Left ventricle myocardium superior (tissue), 1 donor: ENCODE results near the gene LAYN. TPM values are rescaled to one million over a fixed set of nuclear protein-coding genes. Genes with fewer than 3 reads are reported as not detected.

Source experiments
- ATAC-seq: fragments of 200-7000 bp; cut with Tn5 transposase; one replicate; pipeline ENCODE4 v1.9.1; 2020; ENCODE audit warnings: mild to moderate bottlenecking, moderate library complexity
- DNase-seq: peaks from one replicate; pipeline ENCODE4 v3.0.0-alpha.2; 2020
- intact Hi-C: fragments of 100-400 bp; cut with micrococcal nuclease; formaldehyde crosslinking; loops from one replicate; pipeline ENCODE4 v1.11.0; 2022
- long read RNA-seq: library from polyadenylated mRNA; unstranded; transcript quantifications from one replicate; pipeline ENCODE4 v2.0.0, GENCODE V29; 2021
- total RNA-seq: library from RNA; stranded (reverse); fragmentation: NEBNext Ultra II Directional; extraction: Animal tissue kit (Norgen Biotek cat#: 25700); gene quantifications from one replicate; pipeline ENCODE4 v1.2.1, GENCODE V29; 2021
- donor health status: DM: no; HTN: yes; CAD: no; lungs with severe emphysema.

The LAYN gene, protein sequence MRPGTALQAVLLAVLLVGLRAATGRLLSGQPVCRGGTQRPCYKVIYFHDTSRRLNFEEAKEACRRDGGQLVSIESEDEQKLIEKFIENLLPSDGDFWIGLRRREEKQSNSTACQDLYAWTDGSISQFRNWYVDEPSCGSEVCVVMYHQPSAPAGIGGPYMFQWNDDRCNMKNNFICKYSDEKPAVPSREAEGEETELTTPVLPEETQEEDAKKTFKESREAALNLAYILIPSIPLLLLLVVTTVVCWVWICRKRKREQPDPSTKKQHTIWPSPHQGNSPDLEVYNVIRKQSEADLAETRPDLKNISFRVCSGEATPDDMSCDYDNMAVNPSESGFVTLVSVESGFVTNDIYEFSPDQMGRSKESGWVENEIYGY
- 3.8 TPM for total RNA-seq
- long read RNA-seq, transcript LAYN-201 (7 exons, 2,066 nt): major isoform, 9 of 11 reads
- long read RNA-seq, partial matches to known transcripts: 2 of 11 reads
- long read RNA-seq, other reads (novel, unspliced or antisense): 0 of 11 reads

DNA sequence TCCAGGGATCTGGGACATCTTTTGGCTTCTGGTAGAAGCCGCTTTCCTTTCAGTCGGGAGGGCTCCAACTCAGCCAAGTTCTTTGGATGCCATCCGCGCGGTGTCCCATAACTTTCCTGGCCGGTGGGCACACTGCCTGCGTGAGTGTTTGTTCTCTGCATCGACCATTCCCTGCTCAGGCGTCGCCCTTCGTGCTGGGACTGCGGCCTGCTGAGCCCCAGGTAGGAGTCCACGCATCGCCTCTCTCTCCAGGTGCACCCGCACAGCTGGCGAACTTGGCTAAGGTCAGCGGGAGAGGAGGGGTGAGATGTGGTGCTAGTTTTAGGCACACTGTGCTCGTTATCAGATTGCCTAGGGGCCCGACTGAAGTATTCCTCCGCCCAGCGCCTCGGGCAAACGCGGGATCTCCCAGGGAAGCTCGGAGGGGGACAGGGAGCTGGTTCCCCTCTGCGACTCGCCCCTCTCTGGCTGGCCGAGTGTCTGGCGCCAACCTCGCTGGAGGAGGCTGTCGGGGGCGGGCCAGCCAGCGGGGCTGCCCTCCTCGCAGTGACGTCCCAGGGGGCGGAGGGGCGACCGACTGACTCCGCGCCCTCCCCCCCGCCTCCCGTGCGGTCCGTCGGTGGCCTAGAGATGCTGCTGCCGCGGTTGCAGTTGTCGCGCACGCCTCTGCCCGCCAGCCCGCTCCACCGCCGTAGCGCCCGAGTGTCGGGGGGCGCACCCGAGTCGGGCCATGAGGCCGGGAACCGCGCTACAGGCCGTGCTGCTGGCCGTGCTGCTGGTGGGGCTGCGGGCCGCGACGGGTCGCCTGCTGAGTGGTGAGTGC is at the start of gene LAYN:
TSS of gene LAYN (plus strand) at position 607 of the 823 bp plus-strand sequence. CDS start at position 731, 124 bp downstream.
- ATAC-seq: peak; percentile 62
- DNase-seq: peak; percentile 61
- intact Hi-C loops: no loop called here

DNA sequence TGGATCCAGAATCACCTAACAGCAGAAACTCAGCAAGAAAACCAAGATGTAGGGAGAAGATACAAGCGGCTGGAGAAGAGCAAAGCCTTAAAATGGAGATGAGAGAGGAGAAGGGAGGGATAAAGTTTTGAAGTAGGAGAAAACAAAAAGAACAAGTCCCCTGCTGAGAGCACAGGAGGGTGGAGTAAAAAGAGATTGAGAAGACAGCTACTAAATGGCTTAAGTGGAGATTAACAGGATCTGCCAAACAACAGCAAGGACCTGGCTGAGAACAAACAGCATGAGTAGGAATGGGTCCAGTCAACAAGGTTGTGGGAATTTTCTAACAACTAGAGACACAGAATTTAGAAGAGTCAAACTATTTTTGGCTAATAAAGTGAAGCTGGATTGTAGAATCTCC is 46.5 kb upstream of the LAYN start:
- ATAC-seq (no peak), DNase-seq (no peak)
- intact Hi-C loops: no loop called here

DNA sequence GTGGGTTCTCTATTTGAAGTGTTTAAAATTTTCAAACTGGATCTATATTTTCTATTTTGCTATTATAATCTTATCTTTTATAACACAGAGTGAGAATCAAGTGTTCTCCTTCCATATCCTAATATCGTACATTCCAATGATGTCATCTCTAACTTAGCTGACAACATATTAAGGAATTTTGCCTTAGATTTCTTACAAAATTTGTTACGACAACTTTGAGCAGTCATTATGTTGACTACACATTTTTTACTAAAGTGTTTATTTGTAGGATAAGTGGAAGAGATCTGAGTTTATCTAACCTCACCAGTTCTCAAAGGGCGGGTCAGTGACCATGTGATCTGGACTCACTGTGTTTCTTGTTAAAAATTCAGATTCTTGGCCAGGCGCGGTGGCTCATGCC is 41.0 kb upstream of the LAYN start:
- intact Hi-C loops: no loop called here
- DNase-seq (no peak), ATAC-seq (no peak)

DNA sequence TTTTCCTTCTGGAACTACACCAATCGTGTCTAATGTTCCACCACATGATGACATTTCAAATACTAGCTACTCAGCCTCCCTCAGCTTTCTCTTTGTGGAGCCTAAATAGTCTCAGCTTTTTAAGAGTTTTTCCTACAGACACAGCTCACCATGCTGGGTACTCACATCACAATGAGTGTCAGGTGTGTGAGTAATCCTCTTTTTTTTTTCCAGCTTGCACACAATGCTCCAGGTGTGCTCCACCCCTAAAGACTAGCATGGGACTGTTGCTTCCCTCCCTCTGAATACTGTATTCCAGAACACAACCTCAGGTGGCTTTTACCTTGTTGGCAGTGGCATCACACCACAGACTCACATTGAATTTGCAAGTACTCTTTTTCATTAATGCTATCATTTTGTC is 40.0 kb upstream of the LAYN start:
- intact Hi-C loops: no loop called here
- ATAC-seq (no peak), DNase-seq (no peak)

DNA sequence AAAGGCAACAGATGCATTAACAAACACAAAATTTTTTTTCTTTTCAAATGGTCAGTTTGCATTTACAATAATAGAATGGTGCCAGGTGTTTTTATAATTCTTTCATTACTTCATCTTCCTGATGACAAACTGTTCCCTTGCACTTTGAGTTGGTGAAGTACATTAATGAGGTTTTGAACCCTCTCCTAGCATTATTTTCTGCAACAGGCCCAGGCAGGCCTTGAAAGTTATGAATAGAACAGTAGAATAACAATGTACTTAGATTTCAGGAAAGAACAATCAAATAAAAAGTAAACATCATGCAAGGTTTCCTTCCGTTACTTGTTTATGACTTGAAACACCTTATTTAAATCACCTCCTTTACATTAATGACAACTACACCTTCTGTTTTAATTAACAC is 37.9 kb upstream of the LAYN start:
- DNase-seq: no peak
- intact Hi-C loops: no loop called here
- no peak for ATAC-seq

DNA sequence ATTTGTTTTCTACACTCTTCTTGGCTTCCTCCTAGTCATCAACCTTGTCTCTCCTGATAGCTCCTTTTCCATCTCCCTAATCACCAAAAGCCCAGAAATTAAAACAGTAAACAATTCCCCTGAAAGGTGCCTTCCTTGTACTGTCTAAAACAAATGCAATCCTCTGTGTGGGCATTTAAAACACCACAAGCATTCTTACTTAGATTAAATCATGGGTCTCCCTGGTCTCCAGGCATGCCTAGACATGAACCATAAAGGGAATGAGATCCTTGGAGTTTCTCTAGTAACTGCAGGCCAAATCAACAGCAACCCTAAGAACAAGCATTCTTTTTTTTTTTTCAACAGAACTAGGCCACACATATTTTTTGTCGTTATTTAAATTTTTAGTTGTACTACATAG is 30.2 kb upstream of the LAYN start:
- intact Hi-C loops: no loop called here
- no peak for ATAC-seq
- DNase-seq: no peak

DNA sequence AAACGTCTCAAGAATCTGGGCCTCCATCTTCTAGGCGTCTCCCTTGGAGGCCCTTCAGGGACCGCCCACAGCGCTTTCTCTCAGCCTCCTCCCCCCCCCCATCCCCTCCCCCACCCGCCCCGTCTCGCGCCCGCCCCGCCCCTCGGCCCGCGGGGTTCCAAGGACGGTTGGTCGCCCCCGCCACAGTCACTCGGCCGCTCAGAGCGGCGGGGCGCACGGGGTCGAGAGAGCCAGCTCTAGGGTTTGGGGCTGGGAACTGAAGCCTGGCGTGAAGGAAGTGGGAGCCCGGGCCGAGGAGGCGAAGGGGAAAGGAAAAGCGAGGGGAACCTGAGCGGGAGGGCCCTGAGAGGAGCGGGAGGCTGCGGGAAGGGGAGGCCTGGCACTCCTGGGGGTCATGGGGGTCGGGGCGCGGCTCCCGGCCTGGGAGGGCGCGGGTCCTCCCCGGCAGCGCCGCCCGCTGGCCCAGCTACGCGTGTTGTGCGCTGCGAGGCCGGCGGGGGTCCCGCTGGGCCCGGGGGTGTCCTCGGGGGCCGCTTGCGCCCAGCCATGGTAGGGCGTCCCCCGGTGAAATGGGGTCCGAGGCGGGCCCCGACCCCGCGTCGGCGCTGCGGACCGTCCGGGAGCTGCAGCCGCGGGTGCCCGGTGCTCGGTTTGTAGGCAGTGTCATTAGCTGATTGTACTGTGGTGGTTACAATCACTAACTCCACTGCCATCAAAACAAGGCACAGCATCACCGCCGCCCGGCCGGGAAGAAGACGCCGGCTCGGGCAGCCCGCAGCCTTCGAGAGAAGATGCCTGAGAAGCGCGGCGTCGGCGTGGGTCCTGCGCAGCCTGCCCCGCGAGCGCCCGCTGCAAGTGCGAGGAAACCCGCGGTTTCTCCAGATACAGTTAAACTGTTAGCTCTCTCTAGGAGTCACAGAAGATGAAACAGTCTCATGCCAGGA is 28.0 kb upstream of the LAYN start, which contains the start of gene BTG4:
TSS of gene BTG4 (minus strand) at position 91 of the 944 bp plus-strand sequence. CDS start 13,610 bp downstream, outside the sequence.
- ATAC-seq (no peak), DNase-seq (peak; percentile 35)
- intact Hi-C loops: no loop called here

DNA sequence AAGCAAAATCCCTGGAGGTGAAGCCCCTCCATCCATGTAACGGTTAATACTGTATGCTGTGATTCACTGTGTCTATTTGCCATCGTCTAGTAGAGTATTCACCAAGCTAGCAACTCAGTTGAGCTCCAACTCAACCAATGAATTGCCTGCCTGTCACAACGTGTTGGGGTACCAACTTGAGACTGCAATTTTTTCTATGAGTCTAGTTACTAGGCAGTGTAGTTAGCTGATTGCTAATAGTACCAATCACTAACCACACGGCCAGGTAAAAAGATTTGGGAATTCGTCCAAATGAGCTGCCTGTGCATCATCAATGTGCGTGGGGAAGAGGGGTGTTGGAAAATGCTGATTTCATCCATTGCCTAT is 27.3 kb upstream of the LAYN start:
- DNase-seq (no peak), ATAC-seq (no peak)
- intact Hi-C loops: no loop called here

DNA sequence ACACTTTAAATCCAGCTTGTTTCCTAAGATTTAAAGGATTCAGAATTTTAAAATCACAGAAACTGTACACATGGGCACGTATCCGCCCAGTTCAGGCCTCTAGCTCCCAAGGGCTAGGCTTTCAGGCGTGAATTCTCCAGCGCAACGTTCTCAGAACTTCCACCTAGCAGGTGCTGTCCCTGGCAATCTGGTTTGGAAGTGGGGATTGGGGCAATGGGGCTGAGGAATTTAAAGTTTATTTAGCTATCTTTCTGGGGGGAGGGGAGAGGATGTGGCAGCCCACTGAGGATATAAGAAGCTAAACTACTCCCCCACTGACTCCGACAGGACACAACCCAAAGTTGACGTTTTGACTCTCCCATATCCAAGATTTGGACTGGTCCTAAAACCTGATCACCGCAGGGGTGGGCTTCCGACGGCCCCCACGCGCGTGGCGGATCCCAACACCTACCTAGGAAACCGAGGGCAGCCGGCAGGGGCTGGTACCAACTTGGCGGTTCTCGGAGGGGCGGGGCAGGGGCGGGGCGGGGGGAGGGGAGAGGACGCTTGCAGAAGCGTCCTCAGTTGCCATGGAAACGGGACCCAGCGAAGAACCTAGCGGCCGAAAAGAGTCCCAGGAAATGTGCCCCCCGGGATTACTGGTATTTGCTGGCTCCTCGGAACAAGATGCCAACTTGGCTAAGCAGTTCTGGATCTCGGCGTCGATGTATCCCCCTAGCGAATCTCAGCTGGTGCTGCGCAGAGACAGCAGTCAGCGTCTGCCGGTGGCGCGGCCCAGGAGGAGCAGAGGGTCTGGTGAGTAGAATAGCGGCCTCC is 26.1 kb upstream of the LAYN start, which contains the start of gene HOATZ:
TSS of gene HOATZ (plus strand) at position 563 of the 816 bp plus-strand sequence. CDS start at position 570, 7 bp downstream.
- no peak for ATAC-seq
- intact Hi-C loops: no loop called here
- no peak for DNase-seq

DNA sequence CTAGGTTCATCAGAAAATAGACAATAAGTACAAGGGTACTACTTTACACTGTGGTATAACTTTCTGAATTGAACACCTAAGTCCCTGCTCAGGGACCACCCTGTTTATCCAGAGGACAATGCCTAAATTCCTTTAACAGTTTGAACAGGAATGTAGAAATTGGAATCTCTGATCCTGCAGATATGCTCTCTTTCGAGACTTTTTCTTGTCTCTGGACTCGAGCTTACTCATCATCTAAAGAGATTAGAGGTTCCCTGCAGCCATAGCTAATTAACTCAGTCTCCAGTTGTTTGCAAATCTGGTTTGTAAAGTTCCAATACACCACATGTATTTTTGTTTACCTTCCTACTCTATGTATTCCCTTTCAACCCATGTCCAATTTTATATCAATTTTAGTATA is 24.9 kb upstream of the LAYN start:
- intact Hi-C loops: no loop called here
- DNase-seq: no peak
- ATAC-seq: no peak

DNA sequence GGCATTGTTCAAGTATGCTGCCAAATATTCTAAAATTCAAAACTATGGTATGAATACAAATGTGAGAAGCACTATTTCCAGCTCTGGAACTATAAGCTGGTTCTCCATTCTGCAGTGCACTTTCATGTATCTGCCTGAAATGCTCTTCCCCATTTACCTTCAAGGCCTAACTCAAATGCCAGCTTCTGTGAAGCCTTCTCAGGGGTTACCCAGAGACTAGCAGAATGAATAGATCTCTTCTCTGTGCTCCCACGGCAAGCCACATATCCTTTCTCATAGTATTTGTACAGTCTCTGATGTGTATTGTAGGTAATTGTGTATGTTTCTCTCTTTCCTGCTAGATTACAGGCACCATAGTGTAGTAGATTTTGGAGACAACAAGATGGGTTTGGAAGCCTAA is 21.9 kb upstream of the LAYN start:
- ATAC-seq (no peak), DNase-seq (no peak)
- intact Hi-C loops: no loop called here

DNA sequence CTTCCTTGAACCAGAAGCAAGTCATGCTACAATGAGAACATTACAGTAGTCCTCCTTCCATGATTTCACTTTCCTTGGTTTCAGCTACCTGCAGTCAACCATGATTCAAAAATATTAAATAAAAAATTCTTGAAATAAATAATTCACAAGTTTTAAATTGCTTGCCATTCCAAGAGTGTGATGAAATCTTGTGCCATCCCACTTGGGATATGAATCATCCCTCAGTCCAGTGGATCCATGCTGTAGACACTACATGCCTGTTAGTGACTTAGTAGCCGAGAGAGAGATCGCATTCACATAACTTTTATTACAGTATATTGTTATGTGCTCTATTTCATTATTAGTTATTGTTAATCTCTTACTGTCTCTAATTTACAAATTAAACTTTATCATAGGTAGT is 20.0 kb upstream of the LAYN start:
- DNase-seq (no peak), ATAC-seq (no peak)
- intact Hi-C loops: no loop called here

DNA sequence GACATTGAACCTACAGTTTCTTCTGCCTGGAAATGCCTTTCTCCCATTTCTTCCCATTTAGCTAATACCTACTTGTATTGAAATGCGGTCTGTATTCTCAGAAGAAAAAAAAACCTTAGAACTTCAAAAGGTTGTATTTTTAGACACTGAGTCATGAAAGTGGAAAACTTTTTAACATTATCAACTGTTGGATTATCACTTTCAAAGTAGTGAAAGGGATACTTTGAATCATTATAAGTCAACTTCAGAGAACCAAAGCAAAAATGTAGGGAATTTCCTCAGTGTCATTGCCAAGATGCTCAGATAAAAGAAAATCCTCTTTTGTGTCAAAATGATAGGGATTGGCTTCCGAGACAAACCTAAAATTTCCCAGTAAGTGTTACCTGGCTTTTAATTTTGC is 19.4 kb upstream of the LAYN start:
- DNase-seq (no peak), ATAC-seq (no peak)
- intact Hi-C loops: no loop called here

DNA sequence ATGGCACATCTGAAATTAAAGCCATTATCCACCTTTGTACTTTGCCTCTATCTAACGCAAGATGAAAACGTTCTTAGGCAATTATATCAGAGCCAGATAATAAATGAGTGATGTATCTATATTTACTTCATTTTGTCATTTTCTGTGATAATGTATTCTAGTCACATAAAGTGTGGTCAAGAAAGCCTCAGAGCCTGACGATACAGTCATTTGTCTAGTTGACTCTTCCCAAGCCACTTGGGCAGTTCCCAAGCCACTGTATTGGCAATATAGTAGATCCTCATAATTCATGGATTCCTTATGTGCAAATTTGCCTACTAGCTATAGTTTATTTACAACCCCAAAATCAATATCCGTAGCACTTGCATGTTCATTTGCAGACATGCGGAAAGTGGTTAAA is 18.1 kb upstream of the LAYN start:
- no peak for ATAC-seq
- no peak for DNase-seq
- intact Hi-C loops: no loop called here

DNA sequence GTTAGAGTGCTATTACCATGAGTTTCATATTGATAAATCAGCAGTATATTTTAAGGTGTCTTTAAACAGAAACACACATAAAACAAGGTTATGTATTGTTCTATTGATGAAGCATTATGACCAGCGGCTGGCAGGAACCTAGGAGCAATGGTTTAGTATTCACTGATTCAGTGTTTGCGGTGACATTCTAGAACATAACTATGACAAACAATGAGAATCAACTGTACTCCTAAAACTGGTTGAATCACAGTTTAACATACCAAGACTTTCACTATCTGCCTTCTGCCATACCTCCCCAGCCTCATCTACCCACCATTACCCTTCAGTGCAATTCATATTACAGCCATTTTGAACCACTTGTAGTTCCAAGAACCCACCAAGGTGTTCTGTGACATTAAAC is 17.2 kb upstream of the LAYN start:
- no peak for ATAC-seq
- no peak for DNase-seq
- intact Hi-C loops: no loop called here

DNA sequence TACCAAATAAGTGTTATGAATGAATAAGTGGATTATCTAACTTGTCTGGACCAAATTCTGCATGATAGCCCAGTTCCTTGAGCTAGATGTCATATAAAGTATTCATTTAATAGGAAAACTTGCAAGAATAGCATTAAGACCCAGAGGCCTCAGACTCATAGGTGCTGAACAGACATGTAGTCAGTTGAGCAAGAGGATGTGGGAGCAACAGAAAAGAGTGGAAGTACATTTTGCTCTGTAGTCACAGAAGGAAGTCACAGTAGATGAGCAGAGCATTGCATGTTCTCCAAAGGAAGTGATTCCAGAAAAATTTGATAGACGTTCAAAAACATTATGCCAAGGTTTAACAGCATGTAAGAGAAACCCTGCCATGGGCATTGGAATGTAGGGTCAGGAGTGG is 16.5 kb upstream of the LAYN start:
- DNase-seq: no peak
- ATAC-seq: no peak
- intact Hi-C loops: no loop called here

DNA sequence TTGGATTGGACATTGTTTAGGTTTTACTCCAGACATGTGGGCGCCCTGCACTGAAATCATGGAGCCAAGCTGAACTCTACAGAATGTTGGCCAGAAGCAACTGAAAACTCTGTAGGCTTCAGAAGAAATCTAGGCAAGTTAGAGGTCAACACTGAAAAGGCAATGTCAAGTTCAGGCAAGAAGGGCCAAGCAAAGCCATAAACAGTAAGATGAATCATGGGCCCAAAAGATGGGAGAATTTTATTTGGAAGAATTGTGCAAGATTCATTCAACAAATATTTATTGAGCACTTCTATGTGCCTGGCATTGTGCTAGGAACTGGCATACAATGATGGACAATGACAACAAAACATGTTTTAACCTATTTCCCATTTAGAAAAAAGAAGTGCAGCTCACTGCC is 15.1 kb upstream of the LAYN start:
- no peak for DNase-seq
- no peak for ATAC-seq
- intact Hi-C loops: no loop called here

DNA sequence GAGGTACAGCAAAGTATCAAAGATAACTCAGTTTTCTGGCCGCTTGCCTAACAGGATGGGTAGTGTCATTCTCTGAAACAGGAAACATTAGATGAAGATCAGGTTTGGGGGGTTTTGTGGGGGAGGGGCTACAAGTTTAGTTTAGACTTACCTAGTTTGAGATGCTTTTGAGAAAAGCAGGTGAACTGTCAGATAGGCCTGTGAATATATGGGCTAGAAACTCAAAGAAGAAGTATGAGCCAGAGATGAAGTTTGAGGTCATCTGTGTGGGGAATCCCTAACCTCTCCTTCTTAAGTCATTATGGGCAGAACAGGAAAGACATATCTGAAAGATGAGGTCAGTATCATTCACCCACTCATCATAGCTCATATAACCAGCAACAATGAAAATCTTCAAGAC is 14.0 kb upstream of the LAYN start:
- intact Hi-C loops: no loop called here
- ATAC-seq (no peak), DNase-seq (no peak)
